Cortex of kidney (tissue), 1 donor: ENCODE data around the gene CSNK1E.

Source experiments
- DNase-seq: peaks from one replicate; lab custom pipeline; 2025; lab: John Stamatoyannopoulos, UW

Gene CSNK1E

GRCh38 chr22:38273135-38273826 lies 44.0 kb downstream of the CSNK1E start:
- no peak for DNase-seq

GRCh38 chr22:38272373-38273134 lies 44.7 kb downstream of the CSNK1E start, which contains the start of gene TMEM184B:
Gene TMEM184B (minus strand): TSS chr22:38273010. CDS start chr22:38247961, 25,049 bp downstream.
- DNase-seq: no peak

GRCh38 chr22:38271927-38272372 lies 45.3 kb downstream of the CSNK1E start:
- DNase-seq: no peak

- DNase-seq: no peak
These were observed 46.1 kb downstream of the CSNK1E start for GRCh38 chr22:38271101-38271500.

GRCh38 chr22:38270091-38270992 lies 46.9 kb downstream of the CSNK1E start:
- no peak for DNase-seq

- DNase-seq: no peak
These were observed 47.8 kb downstream of the CSNK1E start for GRCh38 chr22:38269466-38269865.

- no peak for DNase-seq
These were observed 50.1 kb downstream of the CSNK1E start for GRCh38 chr22:38267086-38267485.

GRCh38 chr22:38266120-38266519 lies 51.1 kb downstream of the CSNK1E start:
- no peak for DNase-seq

GRCh38 chr22:38264322-38264843 lies 52.9 kb downstream of the CSNK1E start:
- no peak for DNase-seq

GRCh38 chr22:38262051-38262795 lies 55.0 kb downstream of the CSNK1E start:
- DNase-seq: no peak

- no peak for DNase-seq
These were observed 56.2 kb downstream of the CSNK1E start for GRCh38 chr22:38260761-38261681.

GRCh38 chr22:38259370-38259769 lies 57.9 kb downstream of the CSNK1E start:
- no peak for DNase-seq

- no peak for DNase-seq
These were observed 58.3 kb downstream of the CSNK1E start for GRCh38 chr22:38258895-38259294.

- no peak for DNase-seq
These were observed 59.5 kb downstream of the CSNK1E start for GRCh38 chr22:38257650-38258250.

- no peak for DNase-seq
These were observed 60.1 kb downstream of the CSNK1E start for GRCh38 chr22:38257181-38257580.

GRCh38 chr22:38255697-38256096 lies 61.5 kb downstream of the CSNK1E start:
- DNase-seq: no peak

- no peak for DNase-seq
These were observed 65.9 kb downstream of the CSNK1E start for GRCh38 chr22:38251341-38251692.

GRCh38 chr22:38250643-38251340 lies 66.4 kb downstream of the CSNK1E start:
- no peak for DNase-seq
